GM18511 (cell line): ENCODE measurements around the gene HIGD2A.
"Not testable (repeated sequence)": the region's sequence is repeated elsewhere in the genome, so short reads cannot be mapped to it uniquely, and the experiment has no call there.

Source experiments
- ATAC-seq: cut with Tn5 transposase; IDR thresholded peaks from one replicate; pipeline ENCODE4 v1.9.1; 2021; ENCODE audit warnings: mild to moderate bottlenecking, moderate library complexity; ENCODE audit not compliant: unreplicated experiment

Gene HIGD2A

DNA sequence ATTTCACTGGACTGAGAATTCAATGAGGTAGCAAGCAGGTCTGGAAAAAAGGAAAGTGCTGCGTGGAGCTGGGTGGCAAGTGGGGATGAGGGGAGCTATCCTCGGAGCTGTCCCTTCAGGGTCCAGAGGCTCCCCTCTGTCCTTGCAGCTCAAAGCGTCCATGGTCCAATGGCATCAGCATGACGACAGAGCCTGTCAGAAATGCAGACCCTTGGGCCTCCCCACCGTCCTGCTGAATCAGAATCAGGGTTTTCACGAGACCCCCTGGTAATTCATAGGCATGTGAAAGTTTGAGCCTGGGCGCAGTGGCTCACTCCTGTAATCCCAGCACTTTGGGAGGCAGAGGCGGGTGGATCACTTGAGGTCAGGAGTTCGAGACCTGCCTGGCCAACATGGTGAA, 5.5 kb downstream of the HIGD2A start:
- ATAC-seq = no peak

- ATAC-seq = no peak
Observed at GRCh38 chr5:176394881-176395675, 6.5 kb downstream of the HIGD2A start.

GRCh38 chr5:176396330-176396729, 7.8 kb downstream of the HIGD2A start:
- no peak for ATAC-seq

- no peak for ATAC-seq
Observed at GRCh38 chr5:176397736-176398420, 9.3 kb downstream of the HIGD2A start.

DNA sequence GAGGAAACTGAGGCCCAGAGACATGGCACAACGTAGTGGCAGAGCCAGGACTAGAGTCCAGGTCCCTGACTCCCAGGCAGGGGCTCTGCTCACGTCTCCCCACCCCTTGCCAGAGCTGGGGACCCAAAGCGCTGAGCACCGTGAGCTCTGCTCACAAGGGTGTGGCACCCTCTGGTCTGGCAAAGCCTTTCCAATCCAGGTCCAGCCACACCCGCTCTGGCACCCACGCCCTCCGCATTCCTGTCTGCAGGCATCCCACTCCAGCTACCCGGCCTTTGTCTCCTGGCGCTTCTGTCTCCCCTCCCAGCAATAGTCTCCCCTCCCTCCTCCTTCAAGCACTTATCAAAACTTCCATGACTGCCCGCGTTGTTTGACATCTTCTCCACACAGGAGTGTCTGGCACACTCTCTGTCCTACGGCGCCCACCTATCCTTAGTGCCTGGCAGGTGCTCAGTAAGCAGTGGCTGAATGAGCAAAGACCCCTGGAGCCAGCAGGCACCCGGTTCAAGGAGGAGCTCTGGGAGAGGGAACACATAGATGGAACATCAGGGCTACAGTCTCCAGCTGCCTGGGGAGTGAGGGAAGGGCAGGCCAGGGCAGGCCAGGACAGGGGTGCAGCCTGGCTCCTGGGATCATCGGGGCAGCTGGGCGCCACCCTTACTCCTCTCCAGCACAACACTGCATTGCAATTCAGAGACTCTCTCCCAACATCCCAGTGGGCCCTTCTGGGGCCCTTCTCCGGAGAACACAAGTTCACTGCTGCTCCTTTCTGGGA, 12.0 kb downstream of the HIGD2A start:
- ATAC-seq = no peak

DNA sequence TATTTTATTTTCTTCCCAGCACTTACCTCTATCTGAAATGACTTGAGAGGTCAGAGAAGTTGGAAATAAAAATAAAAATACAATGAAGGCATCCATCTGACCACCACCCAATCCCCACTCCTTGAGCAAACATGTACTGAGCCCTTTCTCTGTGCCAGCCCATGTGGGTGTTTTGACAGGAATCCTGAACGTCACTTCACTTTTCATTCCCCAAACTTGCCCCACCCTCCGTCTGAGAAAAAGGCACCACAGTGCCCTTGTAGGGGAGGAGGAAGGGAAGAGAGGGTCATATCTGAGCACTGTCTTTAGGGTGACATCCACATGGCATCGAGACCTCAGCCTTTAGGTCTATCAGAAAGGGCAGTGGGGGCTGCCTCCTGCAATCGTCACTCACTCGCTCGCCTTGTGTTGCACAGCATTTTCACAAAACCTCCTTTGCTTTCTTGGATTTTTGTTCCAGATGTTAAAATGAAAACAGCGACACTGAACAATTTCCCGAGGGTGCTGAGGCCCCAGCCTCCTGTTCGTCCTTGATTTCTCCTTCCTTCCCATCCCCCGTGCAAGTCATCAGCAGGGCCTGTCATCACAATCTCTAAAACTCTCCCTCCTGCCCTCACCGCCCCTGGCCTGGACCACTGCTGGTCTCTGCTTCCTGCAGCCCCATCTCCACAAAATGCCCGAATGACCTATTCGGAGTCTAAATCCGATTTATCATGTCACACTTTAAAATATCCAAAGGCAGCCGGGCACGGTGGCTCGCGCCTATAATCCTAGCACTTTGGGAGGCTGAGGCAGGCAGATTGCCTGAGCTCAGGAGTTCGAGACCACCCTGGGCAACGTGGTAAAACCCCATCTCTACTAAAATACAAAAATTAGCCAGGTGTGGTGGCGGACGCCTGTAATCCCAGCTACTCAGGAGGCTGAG, 13.0 kb downstream of the HIGD2A start:
- ATAC-seq = no peak

GRCh38 chr5:176405656-176406435, 17.3 kb downstream of the HIGD2A start:
- ATAC-seq = no peak

GRCh38 chr5:176406436-176407052, 18.0 kb downstream of the HIGD2A start:
- no peak for ATAC-seq

GRCh38 chr5:176407456-176408251, 19.1 kb downstream of the HIGD2A start:
- ATAC-seq = no peak

GRCh38 chr5:176408252-176408573, 19.7 kb downstream of the HIGD2A start:
- ATAC-seq = not testable (repeated sequence)

GRCh38 chr5:176408590-176408989, 20.0 kb downstream of the HIGD2A start:
- ATAC-seq = no peak

GRCh38 chr5:176409765-176410164, 21.2 kb downstream of the HIGD2A start:
- ATAC-seq = no peak

DNA sequence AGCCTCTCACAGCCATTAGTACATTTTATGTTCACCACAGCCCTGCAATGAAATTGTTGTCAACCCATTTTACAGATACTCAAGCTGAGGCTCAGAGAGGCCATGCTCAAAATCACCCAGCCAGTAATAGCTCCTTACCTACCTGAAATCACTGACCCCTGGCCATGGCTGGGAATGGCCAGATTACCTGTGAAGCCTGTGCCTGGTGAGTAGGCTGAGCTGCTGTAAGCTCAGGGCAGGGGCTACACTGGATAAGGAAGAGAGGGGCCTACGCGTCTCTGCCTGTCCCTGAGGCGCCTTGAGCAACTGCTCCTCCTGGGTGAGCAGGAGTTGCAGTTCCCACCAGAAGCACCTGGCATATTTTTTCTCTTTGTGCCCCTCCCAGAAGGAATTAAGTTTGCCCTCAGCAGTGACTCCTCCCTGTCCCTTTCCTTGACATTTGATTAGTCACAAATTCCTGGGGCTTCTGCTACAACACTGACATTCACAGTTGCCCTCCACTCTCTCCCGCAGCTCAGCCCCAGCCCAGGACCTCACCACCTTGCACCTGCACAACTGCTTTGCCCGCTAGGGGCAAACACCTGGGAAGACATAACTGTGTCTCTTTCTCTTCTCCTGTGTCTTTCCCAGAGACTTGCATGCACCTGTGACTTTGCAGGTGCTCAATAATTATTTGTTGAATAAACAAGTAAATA, 22.1 kb downstream of the HIGD2A start:
- no peak for ATAC-seq

- ATAC-seq = no peak
Observed at GRCh38 chr5:176412517-176413254, 24.1 kb downstream of the HIGD2A start.

DNA sequence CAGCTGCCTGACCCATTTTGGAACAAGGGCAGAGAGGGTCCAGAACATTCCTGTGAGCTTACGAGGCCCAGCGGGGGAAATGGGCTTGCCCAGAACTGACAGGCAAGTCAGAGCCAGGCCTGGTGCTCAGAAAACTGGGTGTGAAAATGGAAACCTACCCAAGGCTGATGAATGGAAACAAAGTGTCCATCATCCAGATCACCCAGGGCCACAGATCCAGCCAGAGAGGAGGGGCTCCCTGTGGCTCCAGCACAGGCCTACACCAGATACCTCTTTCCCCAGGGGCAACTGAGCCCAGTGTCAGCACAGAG, 24.7 kb downstream of the HIGD2A start:
- no peak for ATAC-seq

DNA sequence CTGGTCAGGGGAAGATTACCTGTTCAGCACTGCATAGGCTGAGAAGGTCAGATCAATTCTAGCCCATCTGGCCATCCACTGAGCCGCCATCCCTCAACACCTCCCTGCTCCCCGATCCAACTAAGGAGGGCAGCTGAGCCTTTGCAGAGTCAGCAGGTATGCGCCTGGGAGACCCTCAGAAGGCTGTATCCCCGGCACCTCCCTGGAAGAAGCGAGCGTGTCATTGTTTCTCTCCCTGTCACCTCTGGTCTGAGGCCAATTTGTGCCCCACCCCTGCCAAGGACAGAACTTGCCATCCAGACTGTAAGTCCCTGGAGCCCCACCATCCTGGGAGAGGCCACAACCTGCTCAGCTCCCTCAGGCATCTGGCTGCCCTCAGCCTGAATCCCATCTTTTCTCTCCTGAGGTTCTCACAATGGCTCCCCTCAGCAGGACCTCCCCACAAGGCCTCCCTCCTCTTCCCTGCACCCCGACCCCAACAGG, 25.2 kb downstream of the HIGD2A start:
- no peak for ATAC-seq

DNA sequence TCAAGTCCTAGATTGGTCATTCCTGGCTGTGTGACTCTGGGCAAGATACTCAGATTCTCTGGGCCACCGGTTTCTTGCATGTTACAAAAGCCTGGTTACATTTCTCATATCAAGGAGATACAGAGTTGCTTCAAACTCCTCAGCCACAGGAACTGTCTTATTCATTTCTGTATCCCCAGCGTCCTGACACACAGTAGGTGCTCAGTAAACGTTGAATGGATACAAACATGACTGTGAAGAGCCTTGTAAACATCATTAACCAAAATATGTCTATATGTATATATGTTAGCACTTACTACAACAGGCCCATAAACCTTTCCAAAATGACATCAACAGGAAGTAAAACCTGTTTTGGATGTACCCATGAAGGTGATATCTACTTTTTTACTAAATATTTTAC, 26.2 kb downstream of the HIGD2A start:
- no peak for ATAC-seq
